CD4-positive, alpha-beta T cell treated with Interleukin-6 for 4 hours (primary cell): Measurements from ENCODE around the gene NUP98.

Experiments
- DNase-seq: peaks from one replicate; pipeline ENCODE4 v3.0.0-alpha.2; 2020; ENCODE audit warnings: mixed read lengths

NUP98 gene

DNA sequence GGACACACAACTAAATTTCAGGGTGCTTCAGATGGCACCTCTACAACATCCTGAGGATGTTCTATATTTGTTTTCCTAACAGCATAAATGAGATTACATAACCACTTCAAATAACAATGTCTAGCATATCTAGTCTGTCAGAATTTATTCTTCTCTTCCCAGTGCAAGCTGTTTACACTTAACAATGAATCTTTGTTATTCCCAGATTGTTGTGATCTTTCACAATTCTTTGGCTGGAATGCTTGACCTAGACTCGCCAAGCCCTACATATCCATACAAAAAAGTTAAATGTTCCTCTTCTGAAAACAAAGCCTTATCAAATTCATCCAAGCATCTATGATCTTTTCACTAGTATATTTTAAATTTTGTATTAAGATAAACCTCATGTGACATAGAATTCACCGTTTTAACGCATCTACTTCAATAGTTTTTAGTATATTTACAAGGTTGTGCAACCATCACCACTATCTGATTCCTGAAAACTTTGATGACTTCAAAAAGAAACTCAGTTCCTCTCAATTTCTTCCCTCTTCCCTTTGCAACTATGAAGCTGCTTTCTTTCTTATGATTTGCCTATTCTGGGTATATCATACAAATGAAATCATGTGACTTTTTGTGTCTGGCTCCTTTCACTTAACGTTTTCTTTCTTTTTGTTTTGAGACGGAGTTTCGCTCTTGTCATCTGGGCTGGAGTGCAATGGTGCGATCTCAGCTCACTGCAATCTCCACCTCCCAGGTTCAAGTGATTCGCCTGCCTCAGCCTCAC is 64.5 kb downstream of the NUP98 start:
- no peak for DNase-seq

DNA sequence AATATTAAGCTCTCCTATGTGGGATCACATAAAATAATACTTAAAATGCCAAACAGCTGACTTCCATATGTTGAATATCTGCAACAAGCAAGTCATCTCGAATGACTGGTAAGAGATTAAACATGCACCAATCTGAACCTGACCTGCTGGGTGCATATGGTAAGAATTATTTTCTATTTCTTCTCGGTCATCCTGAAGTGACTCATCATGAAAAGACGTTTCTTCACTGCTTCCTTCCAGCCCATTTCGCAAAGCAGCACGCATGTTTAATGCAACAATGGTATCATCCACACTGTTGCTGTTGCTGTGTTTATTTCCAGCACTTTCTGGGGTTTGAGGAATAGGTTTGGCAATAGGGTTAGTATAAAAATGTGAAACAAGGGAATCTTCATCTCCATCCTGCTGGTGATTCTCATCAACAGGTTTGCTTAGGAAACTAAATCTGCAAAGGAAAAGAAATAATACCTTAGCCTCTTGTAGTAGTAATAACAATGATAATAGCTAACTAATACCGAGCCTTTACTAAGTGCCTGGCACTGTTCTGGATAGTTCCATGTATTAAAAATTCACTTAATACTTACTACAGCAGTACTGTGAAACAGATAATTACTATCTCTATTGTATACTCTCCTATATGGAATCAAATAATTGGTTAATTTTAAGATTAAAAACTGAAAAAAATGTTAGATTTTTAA is 74.2 kb downstream of the NUP98 start:
- DNase-seq: no peak

DNA sequence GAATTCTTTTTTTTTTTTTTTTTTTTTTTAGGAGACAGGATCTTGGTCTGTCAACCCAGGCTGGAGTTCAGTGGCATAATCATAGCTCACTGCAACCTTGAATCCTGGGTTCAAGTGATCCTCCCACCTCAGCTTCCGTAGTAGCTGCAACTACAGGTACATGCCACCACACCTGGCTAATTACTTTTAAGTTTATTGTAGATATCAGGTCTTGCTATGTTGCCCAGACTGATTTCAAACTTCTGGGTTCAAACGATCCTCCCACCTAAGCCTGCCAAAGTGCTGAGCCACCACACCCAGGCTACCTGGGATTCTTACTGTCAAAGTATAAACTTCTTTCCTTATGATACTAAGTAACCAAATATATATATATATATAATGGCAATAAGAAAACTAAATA is 75.3 kb downstream of the NUP98 start:
- DNase-seq: no peak

DNA sequence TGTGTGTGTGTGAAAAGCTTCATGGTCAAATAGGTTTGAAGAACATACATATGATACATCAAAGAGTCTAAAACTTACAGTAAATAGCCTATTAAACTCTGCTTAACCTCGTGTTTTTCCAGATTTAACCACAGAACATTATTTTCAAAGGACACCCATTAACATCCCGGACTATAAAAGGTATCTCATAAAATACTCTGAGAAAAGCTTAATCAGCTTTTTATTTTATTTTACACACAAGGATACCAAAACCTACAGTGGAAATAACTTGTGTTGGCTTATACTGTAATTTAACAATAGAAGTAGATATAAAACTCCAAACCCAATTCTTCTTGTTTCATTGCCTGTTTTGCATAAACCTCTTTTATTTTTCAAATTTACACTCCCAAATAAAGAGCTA is 76.4 kb downstream of the NUP98 start:
- no peak for DNase-seq

DNA sequence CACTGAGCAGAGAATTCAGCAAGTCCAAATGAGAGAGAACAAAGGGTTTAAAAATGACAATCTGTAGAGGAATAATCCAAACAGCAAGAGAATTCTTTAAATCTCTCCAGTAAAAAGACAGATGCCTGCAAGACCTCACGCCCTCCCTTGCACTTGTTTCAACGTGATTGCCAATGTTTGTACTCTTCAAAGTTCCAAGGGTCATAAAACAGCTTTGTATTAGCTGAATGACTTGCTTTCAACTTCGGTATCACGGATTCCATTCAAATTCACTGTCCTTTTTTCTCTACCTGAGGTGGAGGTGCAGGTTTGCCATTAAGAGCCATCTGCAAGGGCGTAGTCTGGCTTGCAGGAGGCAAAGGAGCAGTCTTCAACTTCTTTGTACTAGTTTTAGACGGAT is 85.1 kb downstream of the NUP98 start:
- no peak for DNase-seq

DNA sequence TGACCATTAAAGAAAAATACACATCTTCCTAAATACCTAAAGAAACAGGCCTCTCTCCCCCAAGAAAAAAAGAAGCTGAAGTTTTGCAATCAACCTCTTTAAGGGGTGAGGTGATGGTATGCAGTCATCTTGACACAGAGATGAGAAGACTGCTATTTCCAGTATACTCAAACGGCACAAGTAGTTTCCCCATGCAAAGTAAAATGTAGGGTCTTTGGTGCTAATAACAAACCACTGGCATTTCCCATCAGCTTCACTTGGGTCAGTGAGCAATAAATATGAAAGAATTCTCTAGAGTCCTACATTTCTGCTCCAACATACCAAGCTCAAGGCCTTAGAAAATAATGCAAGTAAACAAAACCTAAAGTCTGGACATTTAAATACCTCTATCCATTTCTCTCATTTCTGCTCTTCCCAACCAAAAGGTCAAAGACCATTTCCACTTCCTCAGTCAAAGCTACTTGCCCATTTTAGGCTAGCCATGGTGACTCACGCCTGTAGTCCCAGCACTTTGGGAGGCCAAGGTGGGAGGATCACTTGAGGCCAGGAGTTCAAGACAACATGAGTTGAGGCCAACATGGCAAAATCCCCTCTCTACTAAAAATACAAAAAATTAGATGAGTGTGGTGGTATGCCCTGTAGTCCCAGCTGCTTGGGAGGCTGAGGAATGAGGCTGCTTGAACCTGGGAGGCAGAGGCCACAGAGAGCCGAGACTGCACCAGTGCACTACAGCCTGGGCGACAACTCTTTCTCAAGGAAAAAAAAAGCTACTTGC is 86.7 kb downstream of the NUP98 start:
- DNase-seq: no peak

DNA sequence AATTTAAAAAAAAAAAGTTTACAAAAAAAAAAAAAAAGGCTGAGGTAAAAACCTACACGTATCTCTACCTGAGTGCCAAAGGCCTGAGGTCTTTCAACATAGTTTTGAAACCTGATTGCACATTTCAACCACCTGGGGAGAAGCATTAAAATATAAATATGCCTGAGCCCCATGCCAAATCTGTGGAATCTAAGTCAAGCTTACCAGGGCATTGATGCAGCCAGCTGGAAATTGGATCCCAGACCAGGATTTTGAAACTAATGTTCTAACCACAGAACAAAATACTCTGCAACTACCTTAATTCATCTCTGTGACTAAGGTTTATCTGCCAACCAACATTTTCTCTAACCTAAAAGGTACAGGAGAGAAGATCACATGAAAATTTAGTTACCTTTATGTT is 87.4 kb downstream of the NUP98 start:
- DNase-seq: no peak

DNA sequence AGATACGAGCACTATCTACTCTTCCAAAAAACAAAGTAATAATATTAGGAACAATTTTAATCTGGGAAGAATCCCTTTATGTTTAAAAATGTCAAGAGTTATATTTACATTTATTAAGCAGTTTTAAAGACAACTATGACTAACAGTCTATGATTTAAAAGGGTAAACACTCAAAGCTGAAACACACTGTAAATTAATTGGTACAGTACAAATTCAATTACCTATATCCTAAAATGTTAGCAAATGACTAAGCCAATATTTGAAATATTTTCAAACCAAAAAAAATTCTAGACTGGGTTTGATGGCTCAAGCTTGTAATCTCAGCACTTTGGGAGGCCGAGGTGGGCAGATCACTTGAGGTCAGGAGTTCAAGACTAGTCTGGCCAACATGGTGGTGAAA is 90.2 kb downstream of the NUP98 start:
- no peak for DNase-seq

DNA sequence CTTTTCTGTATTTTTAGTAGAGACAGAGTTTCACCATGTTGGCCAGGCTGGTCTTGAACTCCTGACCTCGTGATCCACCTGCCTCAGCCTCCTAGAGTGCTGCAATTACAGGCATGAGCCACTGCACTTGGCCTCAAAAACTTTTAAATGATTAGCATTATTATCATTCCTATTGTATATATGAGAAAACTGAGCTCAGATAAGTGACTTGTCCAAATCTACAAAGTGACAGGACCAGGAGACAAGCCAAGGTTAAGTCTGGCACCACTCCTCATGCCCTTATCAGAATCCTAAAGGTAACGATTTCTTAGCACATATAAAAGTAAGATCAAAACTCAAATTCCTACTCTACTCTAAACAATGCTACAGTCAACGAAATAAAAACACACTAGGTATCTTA is 94.0 kb downstream of the NUP98 start:
- DNase-seq: no peak

DNA sequence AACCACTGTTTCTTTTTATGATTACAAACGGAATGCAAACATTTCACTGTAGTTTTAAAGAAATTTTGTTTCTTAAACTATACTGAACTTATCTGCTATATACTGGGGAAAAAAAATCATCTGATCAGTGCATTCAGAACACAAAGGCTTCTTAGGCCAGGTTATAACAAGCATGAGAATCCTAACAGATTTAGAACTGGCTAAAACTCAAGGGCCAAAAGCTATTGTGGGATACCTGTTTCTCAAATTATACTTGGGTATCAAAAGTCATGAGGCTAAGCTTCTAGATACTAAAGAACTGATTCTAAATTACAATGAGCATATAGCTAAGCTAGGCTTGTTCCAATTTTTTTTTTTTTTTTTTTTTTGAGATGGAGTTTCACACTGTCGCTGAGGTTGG is 96.4 kb downstream of the NUP98 start:
- no peak for DNase-seq

DNA sequence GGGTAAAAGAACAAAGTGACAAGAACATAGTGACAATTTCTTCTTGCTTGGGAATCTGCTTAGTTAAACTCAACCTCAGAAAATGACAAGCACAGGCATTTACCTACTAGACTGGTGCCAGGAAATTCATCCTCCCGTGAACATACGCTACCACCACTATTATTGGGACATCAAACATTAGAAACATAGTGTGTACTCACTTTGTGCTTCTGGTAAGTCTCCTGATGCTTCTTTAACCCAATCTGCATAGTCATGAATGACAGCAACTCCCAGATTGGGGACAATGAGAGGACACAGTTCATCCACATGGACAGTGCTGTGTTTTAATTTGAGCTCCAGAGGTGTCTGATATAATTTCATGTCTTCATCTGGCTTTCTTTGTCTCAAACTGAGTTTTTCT is 96.9 kb downstream of the NUP98 start:
- no peak for DNase-seq

DNA sequence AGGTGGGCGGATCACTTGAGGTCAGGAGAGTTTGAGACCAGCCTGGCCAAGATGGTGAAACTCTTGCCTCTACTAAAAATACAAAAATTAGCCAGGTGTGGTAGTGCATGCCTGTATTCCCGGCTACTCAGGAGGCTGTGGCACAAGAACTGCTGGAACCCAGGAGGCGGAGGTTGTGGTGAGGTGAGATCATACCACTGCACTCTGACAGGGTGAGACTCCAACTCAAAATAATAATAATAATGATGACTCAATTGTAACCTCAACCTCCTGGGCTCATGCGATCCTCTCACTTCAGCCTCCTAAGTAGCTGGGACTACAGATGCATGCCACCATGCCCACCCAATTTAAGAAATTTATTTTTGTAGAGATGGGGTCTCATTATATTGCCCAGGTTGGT is 110.6 kb downstream of the NUP98 start:
- no peak for DNase-seq

DNA sequence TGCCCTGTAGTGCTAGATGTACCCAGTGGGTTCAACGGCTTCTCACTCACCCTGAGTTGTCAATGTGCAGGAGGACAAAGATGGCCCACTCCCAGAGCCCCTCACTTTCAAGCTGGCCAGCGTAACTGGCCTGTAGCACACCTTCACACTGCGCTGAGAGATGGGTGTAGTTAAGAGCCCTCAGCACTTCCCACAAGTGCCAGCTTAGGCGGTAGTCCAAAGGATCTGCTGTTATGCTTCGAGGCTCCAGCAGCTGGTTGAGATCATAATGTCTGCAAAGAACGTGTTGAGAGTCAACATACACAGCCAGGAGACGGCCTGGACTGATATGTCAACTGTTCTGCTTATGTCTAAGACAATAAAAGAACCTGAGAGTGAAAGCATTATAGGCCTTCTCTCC is 111.4 kb downstream of the NUP98 start:
- no peak for DNase-seq

DNA sequence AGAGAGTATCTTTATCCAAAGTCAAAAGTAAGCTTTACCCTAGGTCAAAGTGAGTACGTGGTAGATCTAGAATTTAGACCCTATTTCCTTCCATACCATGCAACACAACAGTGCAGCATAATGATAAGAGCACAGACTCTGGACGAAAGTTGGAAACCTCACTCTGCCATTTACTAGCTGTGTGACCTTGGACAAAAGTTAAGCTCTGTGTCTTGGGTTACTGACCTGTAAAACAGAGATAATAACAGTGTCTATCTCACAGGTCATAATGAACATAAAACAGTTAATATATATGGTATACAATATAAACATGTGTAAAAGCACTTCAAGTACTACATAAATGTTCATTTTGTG is 112.6 kb downstream of the NUP98 start:
- no peak for DNase-seq

DNA sequence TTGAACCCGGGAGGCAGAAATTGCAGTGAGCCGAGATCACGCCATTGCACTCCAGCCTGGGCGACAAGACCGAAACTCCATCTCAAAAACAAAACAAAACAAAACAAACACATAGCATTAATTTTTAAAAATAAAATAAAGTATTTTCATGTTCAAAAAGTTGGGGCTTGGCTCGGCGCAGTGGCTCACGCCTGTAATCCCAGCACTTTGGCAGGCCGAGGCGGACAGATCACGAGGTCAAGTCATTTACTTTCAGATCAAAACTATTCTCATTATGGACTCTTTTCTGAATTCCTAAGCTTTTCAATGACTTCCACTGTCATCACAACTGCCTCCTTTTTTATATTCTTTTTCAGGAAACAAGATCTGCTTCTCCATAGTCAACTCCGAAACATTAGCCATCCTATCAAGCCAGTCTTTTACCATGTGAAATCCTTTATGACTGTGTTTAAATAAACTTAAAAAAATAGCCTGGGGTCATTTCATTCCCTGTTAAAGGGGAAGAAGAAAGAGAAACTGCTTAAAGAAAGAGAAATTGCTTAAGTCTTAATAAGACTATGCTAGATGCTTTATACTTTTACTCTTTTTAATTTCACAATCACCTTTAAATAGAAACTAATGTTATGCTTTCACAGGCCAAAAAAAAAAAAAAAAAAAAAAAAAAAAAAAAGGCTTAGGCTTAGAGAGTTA is 113.1 kb downstream of the NUP98 start:
- no peak for DNase-seq

DNA sequence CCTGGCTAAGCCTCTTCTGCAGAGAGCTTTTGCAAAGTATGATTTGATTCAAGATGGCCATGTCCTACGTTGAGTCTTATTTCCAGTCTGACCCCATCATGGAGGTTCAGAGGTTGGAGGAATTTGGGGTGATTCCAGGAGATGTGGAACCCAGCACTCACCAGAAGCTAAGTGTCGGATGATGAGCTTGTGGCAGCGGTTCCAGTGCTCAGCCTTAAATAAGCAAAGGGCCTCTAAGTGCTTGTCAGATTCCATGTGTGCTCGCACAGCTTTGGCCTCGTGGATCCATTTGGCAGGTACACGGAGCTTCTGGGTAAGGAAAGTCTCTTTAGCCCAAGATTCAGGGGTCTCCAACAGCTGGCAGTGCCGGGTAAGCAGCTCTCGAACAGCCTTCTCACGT is 114.3 kb downstream of the NUP98 start:
- no peak for DNase-seq

DNA sequence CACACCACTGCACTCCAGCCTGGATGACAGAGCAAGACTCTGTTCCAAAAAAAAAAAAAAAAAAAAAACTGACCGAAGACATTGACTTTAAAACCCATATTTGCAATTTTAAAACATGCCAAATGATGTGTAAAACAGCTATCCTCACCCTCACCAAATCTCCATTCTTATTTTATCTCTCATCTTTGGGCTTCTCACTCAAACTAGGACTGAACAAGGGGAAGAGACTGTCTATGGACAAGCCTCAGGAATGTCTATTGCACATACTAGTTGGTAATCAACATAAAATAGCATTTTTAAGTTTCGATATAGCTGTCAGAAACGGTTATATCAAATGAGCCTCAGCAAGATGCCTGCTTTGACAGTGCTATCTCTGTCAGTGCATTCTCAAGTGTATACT is 118.3 kb downstream of the NUP98 start:
- no peak for DNase-seq

DNA sequence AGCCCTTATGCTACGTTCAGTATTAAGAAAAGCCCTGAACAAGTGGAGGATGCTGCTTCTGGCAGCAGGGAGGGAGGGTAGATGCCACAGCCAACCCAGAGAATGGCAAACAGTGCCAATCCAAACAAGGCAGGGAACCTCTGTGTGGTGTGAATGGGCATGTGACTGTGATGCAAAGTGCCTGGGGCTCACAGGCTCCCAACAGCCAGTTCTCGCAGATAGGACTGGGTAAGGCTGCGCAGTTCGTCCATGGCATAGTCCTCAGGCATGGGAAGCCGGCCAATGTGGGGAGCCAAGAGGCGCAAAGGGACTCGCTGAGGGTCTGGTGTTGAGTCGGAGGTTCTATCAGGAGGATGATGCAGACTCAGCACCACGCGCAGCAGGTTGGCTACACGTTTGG is 121.4 kb downstream of the NUP98 start:
- DNase-seq: no peak

DNA sequence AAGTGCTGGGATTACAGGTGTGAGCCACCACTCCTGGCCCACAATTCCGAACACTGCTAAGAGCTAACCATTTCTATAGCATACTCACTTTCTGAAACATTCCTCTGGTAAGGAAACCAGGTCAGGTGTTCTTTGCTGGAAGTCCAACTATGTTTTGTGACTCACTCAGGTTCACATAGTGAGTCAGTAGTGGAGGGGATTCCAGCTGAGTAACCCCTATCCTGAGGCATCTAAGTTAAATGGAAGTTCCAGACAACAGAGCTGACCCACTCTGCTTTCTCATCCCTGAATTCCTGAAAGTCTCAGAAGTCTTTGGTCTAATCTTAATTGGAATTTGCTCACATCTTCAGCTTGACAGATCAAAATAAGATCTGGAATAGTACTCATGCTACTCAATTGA is 123.2 kb downstream of the NUP98 start:
- no peak for DNase-seq

DNA sequence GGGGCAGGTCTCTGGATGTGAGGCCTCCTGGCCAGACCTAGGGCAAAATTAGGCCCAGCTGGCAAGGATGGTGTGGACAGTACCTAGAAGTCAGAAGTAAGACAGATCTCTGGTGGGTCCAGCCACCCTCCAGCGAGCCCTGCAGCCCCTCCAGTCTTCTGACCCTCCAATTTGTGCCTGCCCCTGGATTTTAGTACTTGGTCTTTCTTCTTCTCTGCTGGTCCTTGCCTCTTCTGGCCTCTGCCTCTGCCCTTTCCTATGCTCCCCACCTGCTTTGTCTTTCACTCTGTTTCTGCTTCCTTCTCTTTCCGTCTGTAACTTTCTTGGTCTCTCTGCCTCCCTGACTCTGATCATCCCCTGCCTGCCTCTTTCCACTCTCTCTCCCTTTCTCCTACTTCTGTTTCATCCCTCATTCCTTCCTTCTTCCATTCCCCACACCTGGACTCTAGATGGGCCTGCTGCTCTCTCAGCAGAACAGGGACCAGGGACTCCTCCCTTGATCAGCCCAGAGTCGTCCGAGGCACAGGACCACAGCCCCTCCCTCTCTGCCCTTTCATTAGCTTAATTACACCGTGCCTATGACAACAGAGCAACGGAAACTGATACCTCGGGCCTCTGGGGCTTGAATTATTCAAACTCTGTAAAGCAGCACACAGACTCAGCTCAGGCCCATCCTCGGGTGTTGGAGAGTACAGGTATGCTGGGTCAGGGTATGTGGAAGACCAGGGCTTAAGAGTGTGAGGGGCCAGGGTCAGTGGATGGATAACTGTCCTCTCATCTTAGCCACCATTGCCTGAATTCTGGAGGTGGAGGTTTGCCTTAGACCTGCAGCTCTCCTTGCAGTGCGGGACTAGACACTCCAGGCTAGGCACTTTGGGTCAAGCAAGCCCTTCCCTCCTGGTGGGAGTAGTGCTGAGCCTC is 125.8 kb downstream of the NUP98 start, which contains the start of gene CHRNA10:
TSS of gene CHRNA10 (minus strand) at position 51 of the 921 bp plus-strand sequence. CDS start 72 bp downstream, outside the sequence.
- no peak for DNase-seq

DNA sequence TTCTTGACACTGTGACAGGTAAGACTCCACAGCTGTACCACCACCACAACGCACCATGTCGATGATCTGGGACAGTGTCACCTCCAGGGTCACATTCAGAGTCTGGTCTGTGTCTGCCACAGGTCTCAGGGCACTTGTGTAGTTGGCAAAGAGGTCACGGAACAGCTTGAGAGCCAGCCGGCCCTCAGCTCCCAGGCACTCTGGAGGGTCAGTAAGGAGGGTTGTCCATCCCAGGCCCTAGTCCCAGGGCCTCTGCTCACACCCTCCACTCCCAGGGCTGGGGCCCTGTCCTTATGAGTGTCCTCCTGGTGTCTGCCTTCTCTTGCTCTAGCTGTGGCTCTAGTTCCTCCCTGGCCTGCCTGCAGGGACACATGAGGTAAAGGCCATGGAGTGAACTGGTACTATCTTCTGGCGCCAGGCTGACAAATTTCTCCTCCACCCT is 127.6 kb downstream of the NUP98 start:
- DNase-seq: no peak

DNA sequence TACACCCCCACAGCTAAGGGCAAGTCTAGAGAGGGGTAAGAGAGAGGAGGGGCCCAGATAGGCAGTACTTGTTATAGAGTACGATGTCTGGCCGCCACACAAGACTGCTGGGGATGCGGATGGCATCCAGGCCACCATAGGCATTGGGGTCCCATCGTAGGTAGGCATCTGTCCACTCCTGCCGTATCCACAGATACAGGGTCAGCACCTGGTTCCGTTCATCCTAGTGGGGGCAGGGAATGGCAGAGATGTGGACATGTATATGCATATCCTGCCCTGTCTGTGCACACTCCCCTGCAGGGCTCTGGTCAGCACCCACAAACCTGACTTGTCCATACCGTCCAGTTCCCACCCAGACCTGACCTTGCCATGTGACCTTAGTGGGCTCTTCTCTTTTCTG is 128.2 kb downstream of the NUP98 start:
- no peak for DNase-seq
